ENCODE measurements around the gene NCBP2. TPM values are rescaled to one million over a fixed set of nuclear protein-coding genes. Genes with fewer than 3 reads are reported as not detected.

NCBP2 gene
- total RNA-seq, 3 donors from 2014 or later: 48.0 to 57.3 (median 55.0) TPM

DNA sequence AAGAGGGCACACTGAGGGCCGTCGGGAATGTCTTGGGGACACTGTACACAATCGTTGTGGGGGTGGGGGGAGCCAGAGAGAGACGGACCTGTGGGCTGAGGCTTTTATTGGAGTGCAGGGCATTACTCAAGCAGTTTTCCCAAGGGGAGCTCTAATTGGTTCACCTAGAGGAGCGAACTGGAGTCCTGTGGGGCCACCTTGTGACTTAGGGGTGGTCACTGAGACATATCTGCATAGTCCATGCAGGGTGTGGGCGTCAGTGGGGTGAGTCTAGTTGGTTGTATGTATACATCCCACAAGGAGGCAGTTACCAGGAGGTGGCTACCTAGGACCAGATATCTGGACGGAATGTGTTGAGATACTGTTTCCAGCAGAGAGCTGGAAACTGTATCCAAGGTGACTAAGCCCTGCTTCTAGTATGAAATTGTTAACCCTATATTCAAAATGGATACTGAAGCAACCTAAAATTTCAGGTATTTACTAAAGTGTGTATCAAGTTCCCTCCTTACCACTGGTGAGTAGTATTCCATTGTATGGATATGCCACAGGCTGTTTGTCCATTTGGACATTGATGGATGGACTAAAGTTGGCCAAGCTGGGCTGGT, 28.9 kb upstream of the NCBP2 start:
- intact Hi-C loops (cut with DNase I, micrococcal nuclease): loop anchor here in 1 of 2 donors (10.0 kb wide), 1 partner anchor 136 kb away; no protein-coding TSS in a partner anchor

DNA sequence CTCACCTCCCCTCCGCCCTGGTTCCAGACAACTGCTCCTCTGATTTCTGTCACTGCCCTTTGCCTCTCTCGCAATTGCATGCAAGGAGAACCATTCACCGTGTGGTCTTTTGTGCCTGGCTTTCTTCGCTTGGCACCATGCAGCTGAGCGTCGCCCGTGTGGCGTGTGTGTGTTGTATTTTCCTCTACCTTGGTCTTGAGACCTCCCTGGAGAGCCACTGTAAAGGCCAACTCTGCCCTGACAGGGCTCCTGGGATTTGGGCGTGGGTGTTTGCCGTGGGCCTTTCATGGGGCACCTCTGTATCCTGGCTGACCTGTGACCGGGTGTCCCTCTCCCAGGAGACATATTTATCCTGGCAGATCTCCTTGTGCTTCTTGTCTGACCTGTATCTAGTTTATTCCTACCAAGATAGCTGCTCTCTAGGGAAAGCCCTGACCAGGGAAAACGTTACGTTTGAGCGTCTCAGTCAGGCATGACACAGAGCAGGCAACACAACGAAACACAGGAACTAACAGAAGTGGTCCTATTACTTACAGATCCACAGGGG, 28.3 kb upstream of the NCBP2 start:
- Histone ChIP-seq H3K4me3 (no peak overlapping the region), H3K9me3 (no peaks in the 10 kb centered on the region), H3K4me1 (ENCODE audit: low read depth) (peaks cover 8% of the 10 kb centered on the region), H3K36me3 (ENCODE audit: low read depth) (no peaks in the 10 kb centered on the region)
- TF ChIP-seq, protein P1, sequence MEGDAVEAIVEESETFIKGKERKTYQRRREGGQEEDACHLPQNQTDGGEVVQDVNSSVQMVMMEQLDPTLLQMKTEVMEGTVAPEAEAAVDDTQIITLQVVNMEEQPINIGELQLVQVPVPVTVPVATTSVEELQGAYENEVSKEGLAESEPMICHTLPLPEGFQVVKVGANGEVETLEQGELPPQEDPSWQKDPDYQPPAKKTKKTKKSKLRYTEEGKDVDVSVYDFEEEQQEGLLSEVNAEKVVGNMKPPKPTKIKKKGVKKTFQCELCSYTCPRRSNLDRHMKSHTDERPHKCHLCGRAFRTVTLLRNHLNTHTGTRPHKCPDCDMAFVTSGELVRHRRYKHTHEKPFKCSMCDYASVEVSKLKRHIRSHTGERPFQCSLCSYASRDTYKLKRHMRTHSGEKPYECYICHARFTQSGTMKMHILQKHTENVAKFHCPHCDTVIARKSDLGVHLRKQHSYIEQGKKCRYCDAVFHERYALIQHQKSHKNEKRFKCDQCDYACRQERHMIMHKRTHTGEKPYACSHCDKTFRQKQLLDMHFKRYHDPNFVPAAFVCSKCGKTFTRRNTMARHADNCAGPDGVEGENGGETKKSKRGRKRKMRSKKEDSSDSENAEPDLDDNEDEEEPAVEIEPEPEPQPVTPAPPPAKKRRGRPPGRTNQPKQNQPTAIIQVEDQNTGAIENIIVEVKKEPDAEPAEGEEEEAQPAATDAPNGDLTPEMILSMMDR (IDR thresholded peaks at IDR 0.05): no peak
- intact Hi-C loops (cut with DNase I, micrococcal nuclease): loop anchor here in 1 of 2 donors (10.0 kb wide), 1 partner anchor 136 kb away; no protein-coding TSS in a partner anchor
- ATAC-seq: no peak
- DNase-seq: no peak

More for the DNA sequence above, 28.9 kb upstream of the NCBP2 start:
- no peaks in the 10 kb centered on the region for H3K9me3 ChIP-seq
- DNase-seq: no peak
- H3K4me3 ChIP-seq: no peak overlapping the region
- peaks cover 8% of the 10 kb centered on the region for H3K4me1 ChIP-seq (ENCODE audit: low read depth)
- no peak for ATAC-seq
- H3K36me3 ChIP-seq (ENCODE audit: low read depth): no peaks in the 10 kb centered on the region
- TF ChIP-seq, protein P1 (IDR thresholded peaks at IDR 0.05): no peak

DNA sequence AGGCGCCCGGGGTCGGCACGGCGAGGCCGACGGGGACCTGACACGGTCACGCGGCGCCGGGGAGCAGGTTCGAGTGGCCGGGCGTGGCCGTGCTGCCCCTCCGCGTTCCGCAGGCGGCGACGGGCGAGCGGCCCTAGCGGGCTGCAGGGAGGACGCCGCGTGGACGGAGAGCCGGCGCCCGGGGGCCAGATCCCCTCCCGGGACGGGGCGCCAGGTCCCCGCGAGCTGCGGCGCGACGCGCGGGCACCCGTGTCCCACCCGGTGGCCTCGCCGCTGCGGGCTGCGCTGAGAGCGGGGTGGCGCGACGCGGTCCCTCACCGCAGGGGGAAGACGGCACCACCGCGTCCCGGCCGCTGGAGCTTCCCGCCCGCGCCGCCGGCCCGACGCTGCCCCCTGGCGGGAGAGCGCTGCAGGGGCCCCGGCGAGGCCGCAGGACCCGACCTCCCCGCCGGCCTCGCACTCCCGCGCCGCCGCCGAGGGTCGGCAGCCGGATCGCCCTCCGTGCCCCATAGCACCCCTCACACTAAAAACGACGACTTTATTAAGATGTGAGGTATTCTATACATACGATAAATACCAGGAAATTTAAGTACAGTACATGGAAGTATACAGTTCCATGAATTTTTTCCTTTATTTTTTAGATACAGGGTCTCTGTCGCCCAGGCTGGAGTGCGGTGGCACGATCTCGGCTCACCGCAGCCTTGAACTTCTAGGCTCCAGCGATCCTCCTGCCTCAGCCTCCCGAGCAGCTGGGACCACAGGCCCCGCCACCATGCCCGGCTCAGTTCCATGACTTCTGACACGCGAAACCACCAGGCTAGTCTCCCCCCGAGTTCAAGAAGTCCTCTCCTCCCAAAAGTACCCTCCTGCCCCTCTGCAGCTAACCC, 27.6 kb upstream of the NCBP2 start:
- Histone ChIP-seq H3K4me3 (peak overlapping the region; percentile 68), H3K36me3 (ENCODE audit: low read depth) (no peaks in the 10 kb centered on the region), H3K4me1 (ENCODE audit: low read depth) (peaks cover 8% of the 10 kb centered on the region), H3K9me3 (no peaks in the 10 kb centered on the region)
- intact Hi-C loops (cut with DNase I, micrococcal nuclease): loop anchor here in 1 of 2 donors (10.0 kb wide), 1 partner anchor 135 kb away; no protein-coding TSS in a partner anchor
- DNase-seq (peak; percentile 68 to 84 (median 73)), ATAC-seq (peak; percentile 88)
- TF ChIP-seq, protein P1 (IDR thresholded peaks at IDR 0.05): peak; percentile 90

DNA sequence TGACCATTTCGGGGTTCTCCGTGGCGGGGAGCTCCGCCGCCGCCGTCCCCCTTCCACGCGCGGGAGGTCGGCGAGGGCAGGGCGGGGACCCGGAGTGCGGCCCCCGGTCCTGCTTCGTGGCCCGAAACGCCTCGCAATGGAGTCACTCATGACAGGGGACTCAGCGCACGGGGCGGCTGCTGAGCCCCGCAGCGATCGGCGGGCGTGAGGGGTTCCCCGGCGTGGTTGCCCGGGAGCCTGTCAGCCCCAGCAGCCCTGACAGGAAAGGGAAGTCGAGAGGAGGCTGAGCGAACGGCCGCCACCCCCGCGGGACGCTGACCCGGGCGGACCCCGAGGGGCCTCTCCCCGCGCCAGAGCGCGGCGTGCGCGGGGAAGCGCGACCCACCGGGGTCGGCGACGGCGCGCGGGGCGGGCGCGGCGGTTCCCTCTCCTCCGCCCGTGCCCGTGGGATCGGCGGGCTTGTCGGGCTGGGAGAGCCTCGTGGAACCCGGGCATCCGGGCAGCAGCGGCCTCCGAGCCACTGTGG, 26.9 kb upstream of the NCBP2 start:
- H3K9me3 ChIP-seq: no peaks in the 10 kb centered on the region
- DNase-seq (peak in 1 of 3 donors; percentile 68), ATAC-seq (peak; percentile 47)

More for the DNA sequence above, 26.9 kb upstream of the NCBP2 start:
- Histone ChIP-seq H3K36me3 (ENCODE audit: low read depth) (no peaks in the 10 kb centered on the region), H3K4me1 (ENCODE audit: low read depth) (peaks cover 12% of the 10 kb centered on the region), H3K4me3 (peak overlapping the region; percentile 68)
- TF ChIP-seq, protein P1 (IDR thresholded peaks at IDR 0.05): no peak
- intact Hi-C loops (cut with DNase I, micrococcal nuclease): no loop called here
